Nephron (organoid): ENCODE results near the gene RTN4RL1.

Source experiments
- H3K27ac Mint-ChIP-seq, 3 experiments: 2 replicates each; pipeline ENCODE4 v1.8.0; 2020; ENCODE audit warnings: mixed read lengths in 3 of 3, mild to moderate bottlenecking in 2 of 3, moderate library complexity in 1 of 3
- H3K27me3 Mint-ChIP-seq: 2 replicates; pipeline ENCODE4 v1.8.0; 2021; ENCODE audit warnings: low read depth, mild to moderate bottlenecking, moderate library complexity, mixed read lengths
- H3K36me3 Mint-ChIP-seq: 2 replicates; pipeline ENCODE4 v1.8.0; 2020; ENCODE audit warnings: low read depth, mixed read lengths
- H3K4me1 Mint-ChIP-seq: 2 replicates; pipeline ENCODE4 v1.8.0; 2020; ENCODE audit warnings: mixed read lengths
- H3K4me3 Mint-ChIP-seq, 3 experiments: 2 replicates each; pipeline ENCODE4 v1.8.0; 2020; ENCODE audit warnings: mild to moderate bottlenecking in 3 of 3, mixed read lengths in 3 of 3, moderate library complexity in 2 of 3
- H3K9me3 Mint-ChIP-seq: 2 replicates; pipeline ENCODE4 v1.8.0; 2020; ENCODE audit warnings: mixed read lengths
- TF ChIP-seq, protein P1 (sequence below), 3 experiments: fragments of 200-600 bp; sonication (generic); IDR thresholded peaks; one replicate each; pipeline ENCODE4 v1.5.0; 2021; ENCODE audit warnings: antibody characterized with exemption in 3 of 3; ENCODE audit not compliant: unreplicated experiment in 3 of 3

RTN4RL1 gene

DNA sequence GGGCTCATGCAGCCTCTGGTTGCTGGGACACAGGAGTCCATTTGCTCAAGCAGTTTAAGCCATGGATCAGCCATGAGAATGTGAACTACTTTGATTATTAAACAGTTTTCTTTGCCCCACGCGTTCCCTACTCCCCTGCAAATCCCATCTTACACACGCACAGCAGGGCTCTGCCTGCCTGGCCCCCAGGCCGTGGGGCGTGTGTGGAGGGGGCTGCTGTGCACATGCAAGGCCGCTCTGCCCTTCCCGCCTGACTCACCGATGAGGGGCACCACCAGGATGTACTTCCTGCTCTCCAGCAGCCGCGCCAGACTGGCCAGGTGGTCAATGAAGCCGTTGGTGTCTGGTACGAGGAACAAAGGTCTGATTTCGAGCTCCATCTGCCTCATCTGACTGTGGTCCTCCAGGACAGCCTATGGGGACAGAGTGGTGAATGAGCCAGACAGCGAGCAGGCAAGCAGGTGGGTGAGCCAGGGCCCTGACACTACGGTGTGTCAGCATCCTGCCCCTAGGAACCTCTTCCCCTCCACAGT is 43.5 kb upstream of the RTN4RL1 start:
- Mint-ChIP-seq H3K36me3 (peaks cover 68% of the 10 kb centered on the region), H3K4me1 (peaks cover 81% of the 10 kb centered on the region), H3K9me3 (no peaks in the 10 kb centered on the region), H3K27ac (peak overlapping the region; percentile 33 to 93 (median 91)), H3K4me3 (no peak overlapping the region), H3K27me3 (no peaks in the 10 kb centered on the region)
- TF ChIP-seq, protein P1, sequence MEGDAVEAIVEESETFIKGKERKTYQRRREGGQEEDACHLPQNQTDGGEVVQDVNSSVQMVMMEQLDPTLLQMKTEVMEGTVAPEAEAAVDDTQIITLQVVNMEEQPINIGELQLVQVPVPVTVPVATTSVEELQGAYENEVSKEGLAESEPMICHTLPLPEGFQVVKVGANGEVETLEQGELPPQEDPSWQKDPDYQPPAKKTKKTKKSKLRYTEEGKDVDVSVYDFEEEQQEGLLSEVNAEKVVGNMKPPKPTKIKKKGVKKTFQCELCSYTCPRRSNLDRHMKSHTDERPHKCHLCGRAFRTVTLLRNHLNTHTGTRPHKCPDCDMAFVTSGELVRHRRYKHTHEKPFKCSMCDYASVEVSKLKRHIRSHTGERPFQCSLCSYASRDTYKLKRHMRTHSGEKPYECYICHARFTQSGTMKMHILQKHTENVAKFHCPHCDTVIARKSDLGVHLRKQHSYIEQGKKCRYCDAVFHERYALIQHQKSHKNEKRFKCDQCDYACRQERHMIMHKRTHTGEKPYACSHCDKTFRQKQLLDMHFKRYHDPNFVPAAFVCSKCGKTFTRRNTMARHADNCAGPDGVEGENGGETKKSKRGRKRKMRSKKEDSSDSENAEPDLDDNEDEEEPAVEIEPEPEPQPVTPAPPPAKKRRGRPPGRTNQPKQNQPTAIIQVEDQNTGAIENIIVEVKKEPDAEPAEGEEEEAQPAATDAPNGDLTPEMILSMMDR (IDR thresholded peaks at IDR 0.05; ENCODE audit: unreplicated experiment in 3 of 3) = no peak

DNA sequence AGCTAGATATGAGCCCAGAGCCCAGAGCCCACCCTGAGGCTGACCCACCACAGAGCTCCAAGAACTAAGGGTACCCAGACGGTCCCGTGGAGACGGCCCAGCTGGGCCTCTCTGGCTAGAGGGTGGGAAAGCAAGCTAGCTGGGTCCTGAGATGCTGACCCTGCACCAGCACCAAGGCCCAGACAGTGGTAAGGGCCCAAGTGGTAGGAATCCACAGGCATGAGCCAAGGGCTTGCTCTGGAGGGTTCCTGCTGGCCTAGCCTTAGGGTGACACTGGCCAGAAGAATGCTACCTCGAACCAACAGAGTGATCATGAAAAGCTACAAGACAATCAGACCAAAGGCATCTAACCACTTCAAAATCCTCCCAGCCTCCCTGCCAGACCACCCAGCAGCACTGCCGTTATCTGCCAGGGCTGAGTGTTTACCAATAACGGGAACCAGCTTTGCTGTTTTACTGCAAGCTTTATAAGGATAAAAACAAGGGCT is 42.9 kb upstream of the RTN4RL1 start:
- Mint-ChIP-seq H3K4me3 (no peak overlapping the region), H3K27me3 (no peaks in the 10 kb centered on the region), H3K27ac (peak overlapping the region; percentile 33 to 93 (median 91)), H3K9me3 (no peaks in the 10 kb centered on the region), H3K4me1 (peaks cover 86% of the 10 kb centered on the region), H3K36me3 (peaks cover 73% of the 10 kb centered on the region)
- TF ChIP-seq, protein P1 (IDR thresholded peaks at IDR 0.05; ENCODE audit: unreplicated experiment in 3 of 3) = no peak

DNA sequence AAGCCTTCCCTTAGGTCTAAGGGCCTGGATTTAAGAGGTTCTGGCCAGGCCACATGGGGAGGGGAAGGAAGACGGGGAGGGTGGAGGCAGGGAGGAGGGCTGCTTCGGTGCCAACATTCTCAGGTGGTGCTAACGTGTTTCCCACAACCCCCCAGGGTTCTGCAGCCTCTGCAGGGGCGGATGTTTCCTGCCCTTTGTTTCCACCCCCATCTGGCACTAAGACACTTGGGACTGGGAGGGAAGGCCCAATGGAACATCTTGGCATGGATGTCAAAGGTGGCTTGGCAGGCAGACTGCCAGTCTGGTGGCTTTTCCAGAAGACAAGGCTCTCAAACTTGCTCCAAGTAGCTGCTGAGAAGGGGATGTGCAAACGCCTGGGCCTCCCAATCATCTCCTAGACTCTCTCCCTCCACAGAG is 42.5 kb upstream of the RTN4RL1 start:
- TF ChIP-seq, protein P1 (IDR thresholded peaks at IDR 0.05; ENCODE audit: unreplicated experiment in 3 of 3) = no peak
- peaks cover 71% of the 10 kb centered on the region for H3K36me3 Mint-ChIP-seq

DNA sequence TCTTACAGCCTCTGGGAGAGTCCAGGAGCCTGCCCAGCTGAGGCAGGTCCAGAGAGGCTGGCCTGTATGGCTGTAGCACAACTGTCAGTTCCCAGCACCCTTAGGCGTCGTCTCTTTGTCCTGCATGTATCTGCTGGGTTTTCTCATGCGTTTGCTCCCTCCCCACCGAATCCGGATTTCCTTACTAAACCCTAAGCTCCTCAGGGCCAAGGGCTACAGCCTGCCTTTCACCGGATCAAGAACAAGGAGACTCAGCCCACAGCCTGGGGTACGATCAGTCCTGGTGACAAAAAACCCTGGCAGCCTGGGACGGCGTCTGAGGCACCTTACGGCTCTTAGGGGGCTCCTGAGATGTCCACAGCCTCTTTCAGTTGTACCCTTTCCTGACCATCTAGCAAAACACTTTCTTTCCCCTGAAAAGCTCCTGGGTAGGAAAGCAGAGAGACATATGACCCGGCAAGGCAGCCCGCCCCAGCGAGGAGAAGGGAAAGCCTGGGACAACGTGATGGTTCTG is 42.0 kb upstream of the RTN4RL1 start:
- H3K4me1 Mint-ChIP-seq = peaks cover 87% of the 10 kb centered on the region
- peaks cover 5% of the 10 kb centered on the region for H3K27me3 Mint-ChIP-seq
- TF ChIP-seq, protein P1 (IDR thresholded peaks at IDR 0.05; ENCODE audit: unreplicated experiment in 3 of 3) = no peak
- H3K4me3 Mint-ChIP-seq = peak overlapping the region in 1 of 3 experiments; percentile 56
- H3K9me3 Mint-ChIP-seq = no peaks in the 10 kb centered on the region
- peaks cover 71% of the 10 kb centered on the region for H3K36me3 Mint-ChIP-seq
- H3K27ac Mint-ChIP-seq = peak overlapping the region; percentile 83 to 96 (median 93)

More for the DNA sequence above, 42.5 kb upstream of the RTN4RL1 start:
- Mint-ChIP-seq H3K9me3 (no peaks in the 10 kb centered on the region), H3K4me3 (no peak overlapping the region), H3K4me1 (peaks cover 87% of the 10 kb centered on the region), H3K27me3 (no peaks in the 10 kb centered on the region), H3K27ac (peak overlapping the region; percentile 83 to 96 (median 93))

DNA sequence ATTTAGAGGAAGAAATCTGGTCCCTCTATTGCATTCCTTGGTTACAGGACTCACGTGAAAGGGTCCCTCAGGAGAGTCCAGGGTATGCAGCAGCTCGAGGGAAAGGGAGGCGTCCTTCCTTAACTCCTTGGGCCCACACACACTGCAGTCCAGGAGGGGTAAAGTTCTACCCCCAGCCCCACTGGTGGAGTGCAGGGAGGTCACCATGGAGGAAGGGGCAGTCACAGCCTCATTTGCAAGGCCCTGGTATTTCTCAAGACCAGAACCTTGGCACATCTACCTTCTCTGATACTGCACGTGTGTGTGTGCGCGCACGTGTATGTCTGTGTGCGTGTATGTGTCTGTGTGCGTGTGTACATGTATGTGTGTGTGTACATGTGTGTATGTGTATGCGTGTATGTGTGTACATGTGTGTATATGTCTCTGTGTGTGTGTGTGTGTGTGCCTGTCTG is 40.8 kb upstream of the RTN4RL1 start:
- H3K4me3 Mint-ChIP-seq = peak overlapping the region in 2 of 3 experiments; percentile 11 to 56
- TF ChIP-seq, protein P1 (IDR thresholded peaks at IDR 0.05; ENCODE audit: unreplicated experiment in 3 of 3) = no peak
- H3K36me3 Mint-ChIP-seq = peaks cover 74% of the 10 kb centered on the region
- H3K27ac Mint-ChIP-seq = peak overlapping the region; percentile 83 to 96 (median 93)
- H3K9me3 Mint-ChIP-seq = no peaks in the 10 kb centered on the region
- H3K27me3 Mint-ChIP-seq = peaks cover 15% of the 10 kb centered on the region
- H3K4me1 Mint-ChIP-seq = peaks cover 83% of the 10 kb centered on the region
